Endothelial cell of umbilical vein (primary cell): ENCODE results near the gene CTSZ. TPM values are rescaled to one million over a fixed set of nuclear protein-coding genes. Genes with fewer than 3 reads are reported as not detected.
A peak's percentile ranks its signal among the peaks of the same experiment; 100 is the strongest.

Source experiments
- BruUV-seq: library from RNA; stranded (reverse); fragments of 400-500 nt; replicated peaks from 2 replicates; lab custom pipeline; 2021; lab: Mats Ljungman, UMichigan
- CTCF ChIA-PET: fragments of 300-600, 350-600 bp; sonication (Branson Sonifier 250); formaldehyde crosslinking; loops from one replicate; lab custom pipeline; 2021; ENCODE audit warnings: antibody characterized with exemption, inconsistent platforms; lab: Charles Lee
- POLR2A ChIA-PET: fragments of 300-600, 350-600 bp; sonication (Branson Sonifier 250); formaldehyde crosslinking; loops from one replicate; lab custom pipeline; 2021; ENCODE audit warnings: antibody characterized with exemption, inconsistent platforms; lab: Charles Lee
- DNase-seq: peaks from one replicate; pipeline ENCODE4 v3.0.0-alpha.2; 2011; ENCODE audit warnings: low read depth, low spot score
- FAIRE-seq: peaks from 2 replicates; lab custom pipeline; 2011; peaks lifted over from hg19 to GRCh38; lab: Jason Lieb, UNC
- H2AFZ ChIP-seq: 2 replicates; pipeline ENCODE4 v1.6.0; 2012; ENCODE audit warnings: low read depth, low read length, control low read depth, inconsistent platforms
- H3K27ac ChIP-seq: 2 replicates; pipeline ENCODE4 v1.5.1; 2011; ENCODE audit warnings: low read depth, mild to moderate bottlenecking, control low read depth, low read length, moderate library complexity; ENCODE audit not compliant: insufficient read depth
- H3K27me3 ChIP-seq, 2 experiments: 2 replicates each; pipeline versions ENCODE4 v1.6.0 to v1.6.1; 2011; ENCODE audit warnings: low read length in 2 of 2, mixed read lengths in 1 of 2; ENCODE audit not compliant: control insufficient read depth in 2 of 2, insufficient read depth in 2 of 2
- H3K36me3 ChIP-seq, 2 experiments: 2 replicates in 1 of 2; 3 replicates in 1 of 2; pipeline ENCODE4 v1.5.1; 2011; ENCODE audit warnings: low read length in 2 of 2, mild to moderate bottlenecking in 1 of 2, moderate library complexity in 1 of 2; ENCODE audit not compliant: control insufficient read depth in 2 of 2, insufficient read depth in 2 of 2; ENCODE audit errors: extremely low read depth in 1 of 2
- H3K4me1 ChIP-seq: 3 replicates; pipeline ENCODE4 v1.5.1; 2011; ENCODE audit warnings: mild to moderate bottlenecking, low read length; ENCODE audit not compliant: control insufficient read depth, insufficient read depth; ENCODE audit errors: extremely low read depth
- H3K4me2 ChIP-seq: 2 replicates; pipeline ENCODE4 v1.6.1; 2011; ENCODE audit warnings: low read length, control low read depth, mixed read lengths; ENCODE audit not compliant: insufficient read depth
- H3K4me3 ChIP-seq, 3 experiments: fragments of 200-600 bp in 1 of 3; sonication (generic), shearing (Covaris generic) in 1 of 3; replicated peaks in 1 of 3; 2 replicates each; pipeline ENCODE4 v1.5.1; 2011 to 2016; ENCODE audit warnings: control low read depth in 3 of 3, low read length in 3 of 3, mild to moderate bottlenecking in 2 of 3, inconsistent platforms in 1 of 3, low read depth in 1 of 3, moderate library complexity in 1 of 3; ENCODE audit not compliant: insufficient read depth in 1 of 3
- H3K79me2 ChIP-seq: 2 replicates; pipeline ENCODE4 v1.6.0; 2012; ENCODE audit warnings: low read length, inconsistent platforms; ENCODE audit not compliant: control insufficient read depth, insufficient read depth
- H3K9ac ChIP-seq: replicated peaks from 2 replicates; pipeline ENCODE3; 2011; ENCODE audit warnings: low read length, control low read depth; ENCODE audit not compliant: insufficient read depth; ENCODE audit errors: extremely low read depth
- H3K9me1 ChIP-seq: replicated peaks from 3 replicates; pipeline ENCODE4 v1.6.0; 2011; ENCODE audit warnings: mild to moderate bottlenecking, low read length; ENCODE audit not compliant: control insufficient read depth, insufficient read depth; ENCODE audit errors: extremely low read depth
- H3K9me3 ChIP-seq: replicated peaks from 2 replicates; pipeline ENCODE4 v1.5.1; 2012; ENCODE audit warnings: low read length, inconsistent platforms; ENCODE audit not compliant: control insufficient read depth, insufficient read depth
- H4K20me1 ChIP-seq: replicated peaks from 2 replicates; pipeline ENCODE3; 2011; ENCODE audit warnings: mild to moderate bottlenecking, low read length; ENCODE audit not compliant: control insufficient read depth, insufficient read depth; ENCODE audit errors: extremely low read depth
- EZH2 ChIP-seq: IDR thresholded peaks from 2 replicates; pipeline ENCODE4 v1.6.1; 2012; ENCODE audit warnings: borderline replicate concordance, low read depth, mild to moderate bottlenecking, moderate library complexity, low read length, inconsistent platforms; ENCODE audit not compliant: severe bottlenecking
- FOS ChIP-seq: IDR thresholded peaks from 2 replicates; pipeline ENCODE4 v1.6.1; 2011; ENCODE audit warnings: mild to moderate bottlenecking, low read length, moderate library complexity, borderline replicate concordance; ENCODE audit not compliant: insufficient read depth
- GATA2 ChIP-seq: IDR thresholded peaks from 2 replicates; pipeline ENCODE4 v1.7.0; 2011; ENCODE audit warnings: low read depth, mild to moderate bottlenecking, moderate library complexity, mixed read lengths, low read length; ENCODE audit not compliant: insufficient read length, insufficient read depth
- JUN ChIP-seq: IDR thresholded peaks from 2 replicates; pipeline ENCODE4 v1.6.1; 2011; ENCODE audit warnings: borderline replicate concordance, low read depth; ENCODE audit not compliant: insufficient read length, insufficient read depth
- MYC ChIP-seq: IDR thresholded peaks from one replicate; pipeline ENCODE4 v1.6.1; 2011; ENCODE audit warnings: mild to moderate bottlenecking, low read depth, low read length
- POLR2A ChIP-seq: IDR thresholded peaks from 2 replicates; pipeline ENCODE4 v1.6.1; 2012; ENCODE audit warnings: low read depth, mild to moderate bottlenecking, control low read depth, low read length
- POLR2AphosphoS5 ChIP-seq: IDR thresholded peaks from 2 replicates; pipeline ENCODE4 v1.6.1; 2012; ENCODE audit warnings: low read depth, mild to moderate bottlenecking, control low read depth, low read length, moderate library complexity; ENCODE audit not compliant: insufficient read depth
- dilution Hi-C: fragments of 300-500 bp; cut with MboI; formaldehyde crosslinking; loops from one replicate; pipeline ENCODE4 v1.15.0; 2019; ENCODE audit warnings: low sequenced_read_pairs; ENCODE audit not compliant: extremely low pct_ligation_motif_present
- intact Hi-C: fragments of 100-400 bp; cut with micrococcal nuclease; formaldehyde crosslinking; loops from one replicate; pipeline ENCODE4 v1.10.0; 2022
- polyA plus RNA-seq, 4 experiments: library from polyadenylated mRNA; depleted of rRNA in 3 of 4; stranded (reverse) in 3 of 4; unstranded in 1 of 4; fragments of >200 nt; gene quantifications; 2 replicates each; pipeline versions ENCODE4 v1.2.1 to v1.2.3, GENCODE V29; 2011 to 2012; ENCODE audit warnings: missing spikeins in 1 of 4
- total RNA-seq: library from RNA; stranded (reverse); gene quantifications from 2 replicates; pipeline ENCODE4 v1.2.3, GENCODE V29; 2021
- TF ChIP-seq, protein P1 (sequence below), 2 donors: IDR thresholded peaks; 1 replicate in 1 of 2; 2 replicates in 1 of 2; pipeline ENCODE4 v1.5.1; 2011; ENCODE audit warnings: low read length in 2 of 2, mild to moderate bottlenecking in 2 of 2, moderate library complexity in 2 of 2, control low read depth in 1 of 2, inconsistent platforms in 1 of 2, low read depth in 1 of 2; ENCODE audit not compliant: insufficient read depth in 1 of 2; ENCODE audit errors: extremely low read depth in 1 of 2
- TF ChIP-seq, protein P2 (sequence below): IDR thresholded peaks from 2 replicates; pipeline ENCODE4 v1.6.1; 2011; ENCODE audit not compliant: insufficient read depth, insufficient read length

CTSZ gene
- total and polyA plus RNA-seq, 2 donors (not counting 3 experiments of a cell fraction or from before 2014, with no cell fraction given), result 304 to 387 TPM

DNA sequence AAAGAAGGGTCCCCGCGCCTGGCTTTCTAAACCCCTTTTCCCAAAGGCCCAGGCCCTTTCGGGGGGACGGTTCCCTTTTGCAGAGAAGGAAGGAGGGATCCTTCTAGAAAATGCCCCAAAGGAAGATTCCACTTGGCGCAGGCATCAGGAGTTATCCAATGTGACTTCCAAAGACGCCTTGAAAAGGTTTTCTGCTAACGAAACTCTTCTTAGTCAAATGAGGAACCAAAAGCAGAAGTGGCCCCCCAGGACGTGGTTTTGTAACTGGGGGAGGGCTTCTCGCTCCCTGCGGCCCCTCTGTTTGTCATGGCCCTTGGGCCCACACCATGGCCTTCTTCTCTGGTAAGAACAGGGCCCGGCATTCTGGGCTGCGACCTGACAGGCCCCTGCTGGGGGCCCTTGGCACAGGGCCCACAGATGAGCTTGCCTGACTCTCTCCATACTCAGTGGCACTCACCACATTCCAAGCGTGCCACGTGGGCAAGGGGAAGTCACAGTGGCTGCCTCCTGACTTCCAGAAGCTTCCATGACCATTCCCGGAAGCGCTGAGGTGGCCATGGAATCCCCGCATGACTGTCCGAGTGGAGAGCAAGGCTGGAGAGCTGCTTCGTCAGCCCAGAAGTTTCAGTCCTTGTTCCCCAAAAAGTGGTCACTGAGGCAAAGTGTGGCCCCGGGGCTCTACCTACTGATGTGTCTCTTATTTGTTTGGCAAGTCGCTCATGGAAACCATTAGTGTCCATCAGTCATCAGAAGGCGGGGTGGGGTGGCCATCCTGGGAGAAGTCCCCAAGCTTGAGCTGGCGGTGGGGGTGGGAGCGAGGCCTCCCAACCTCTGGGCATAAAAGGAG, 834 bp upstream of the CTSZ start:
- Histone ChIP-seq H3K4me3 (no peak overlapping the region), H2AFZ (no peak overlapping the region), H3K27me3 (no peaks in the 10 kb centered on the region), H3K9me3 (no peaks in the 10 kb centered on the region), H3K79me2 (peaks cover 38% of the 10 kb centered on the region), H3K9ac (peak overlapping the region; percentile 94), H3K36me3 (peaks cover 0 to 5% of the 10 kb centered on the region in 2 experiments), H3K4me2 (no peak overlapping the region), H3K4me1 (peaks cover 41% of the 10 kb centered on the region), H4K20me1 (no peaks in the 10 kb centered on the region), H3K9me1 (no peaks in the 10 kb centered on the region), H3K27ac (peak overlapping the region; percentile 41)
- TSS peak; percentile 30 for BruUV-seq
- ChIA-PET CTCF (no interaction called here), POLR2A (interaction anchor here (1.7 kb wide), 1 partner anchor 24 kb away, joined by 5 read pairs; the partner anchor contains the start of gene ATP5F1E)
- intact Hi-C loops (no loop called here), dilution Hi-C loops (no loop called here)
- no peak for DNase-seq
- FAIRE-seq, result no peak
- no peak for TF ChIP-seq POLR2AphosphoS5
- TF ChIP-seq JUN, result no peak
- TF ChIP-seq MYC, result no peak
- TF ChIP-seq, protein P1, sequence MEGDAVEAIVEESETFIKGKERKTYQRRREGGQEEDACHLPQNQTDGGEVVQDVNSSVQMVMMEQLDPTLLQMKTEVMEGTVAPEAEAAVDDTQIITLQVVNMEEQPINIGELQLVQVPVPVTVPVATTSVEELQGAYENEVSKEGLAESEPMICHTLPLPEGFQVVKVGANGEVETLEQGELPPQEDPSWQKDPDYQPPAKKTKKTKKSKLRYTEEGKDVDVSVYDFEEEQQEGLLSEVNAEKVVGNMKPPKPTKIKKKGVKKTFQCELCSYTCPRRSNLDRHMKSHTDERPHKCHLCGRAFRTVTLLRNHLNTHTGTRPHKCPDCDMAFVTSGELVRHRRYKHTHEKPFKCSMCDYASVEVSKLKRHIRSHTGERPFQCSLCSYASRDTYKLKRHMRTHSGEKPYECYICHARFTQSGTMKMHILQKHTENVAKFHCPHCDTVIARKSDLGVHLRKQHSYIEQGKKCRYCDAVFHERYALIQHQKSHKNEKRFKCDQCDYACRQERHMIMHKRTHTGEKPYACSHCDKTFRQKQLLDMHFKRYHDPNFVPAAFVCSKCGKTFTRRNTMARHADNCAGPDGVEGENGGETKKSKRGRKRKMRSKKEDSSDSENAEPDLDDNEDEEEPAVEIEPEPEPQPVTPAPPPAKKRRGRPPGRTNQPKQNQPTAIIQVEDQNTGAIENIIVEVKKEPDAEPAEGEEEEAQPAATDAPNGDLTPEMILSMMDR (IDR thresholded peaks at IDR 0.05; ENCODE audit: extremely low read depth in 1 of 2, insufficient read depth in 1 of 2, low read depth in 1 of 2, low read length in 2 of 2), result no peak
- TF ChIP-seq FOS, result no peak
- no peak for TF ChIP-seq EZH2
- TF ChIP-seq, protein P2, sequence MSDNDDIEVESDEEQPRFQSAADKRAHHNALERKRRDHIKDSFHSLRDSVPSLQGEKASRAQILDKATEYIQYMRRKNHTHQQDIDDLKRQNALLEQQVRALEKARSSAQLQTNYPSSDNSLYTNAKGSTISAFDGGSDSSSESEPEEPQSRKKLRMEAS, result no peak
- no peak for TF ChIP-seq POLR2A
- no peak for TF ChIP-seq GATA2
